ENCODE results near the gene NT5DC3. TPM values are rescaled to one million over a fixed set of nuclear protein-coding genes. Genes with fewer than 3 reads are reported as not detected.

NT5DC3 gene
- total RNA-seq, 2 experiments from 2014 or later = 4.7 to 7.5 TPM

- H2AFZ ChIP-seq (ENCODE audit: low read length) = no peak overlapping the region
- no TSS peak for BruUV-seq (replicated peaks)
- no peaks in the 10 kb centered on the region for H3K9me2 ChIP-seq (ENCODE audit: insufficient read depth, low read length)
- no peak for TF ChIP-seq CTCF (conservative IDR thresholded peaks at IDR 0.05; ENCODE audit: low read length)
- no peak for TF ChIP-seq EZH2phosphoT487 (IDR thresholded peaks at IDR 0.05; ENCODE audit: borderline replicate concordance, low read depth, low read length)
- H3K79me2 ChIP-seq (ENCODE audit: insufficient read depth, low read depth, low read length) = no peaks in the 10 kb centered on the region
- no peak for DNase-seq (ENCODE audit: low spot score)
- H3K27ac ChIP-seq (ENCODE audit: low read depth, low read length, poor library complexity, severe bottlenecking) = no peak overlapping the region
- H3K9me3 ChIP-seq (ENCODE audit: low read length) = no peaks in the 10 kb centered on the region
- H3K4me3 ChIP-seq (ENCODE audit: low read depth, low read length, poor library complexity, severe bottlenecking) = no peak overlapping the region
- ChIA-PET POLR2A (no interaction called here), CTCF (ENCODE audit: unreplicated experiment) (no interaction called here)
- H4K20me1 ChIP-seq (ENCODE audit: insufficient read depth, low read length) = no peaks in the 10 kb centered on the region
- peaks cover 13% of the 10 kb centered on the region; the same call in 1 of the 2 replicates for H3K36me3 ChIP-seq (ENCODE audit: insufficient read depth, low read length)
- intact Hi-C loops (cut with micrococcal nuclease; ENCODE audit: unreplicated experiment) = no loop called here
- no peak overlapping the region for H3K4me2 ChIP-seq (ENCODE audit: low read length)
- no peaks in the 10 kb centered on the region for H3K4me1 ChIP-seq (ENCODE audit: insufficient read depth, low read length, poor library complexity, severe bottlenecking)
Observed at GRCh38 chr12:103780093-103780440, 61.0 kb downstream of the NT5DC3 start.

- Histone ChIP-seq H3K79me2 (ENCODE audit: insufficient read depth, low read depth, low read length) (no peaks in the 10 kb centered on the region), H3K4me1 (ENCODE audit: insufficient read depth, low read length, poor library complexity, severe bottlenecking) (no peaks in the 10 kb centered on the region), H3K9me3 (ENCODE audit: low read length) (no peaks in the 10 kb centered on the region), H3K36me3 (ENCODE audit: insufficient read depth, low read length) (peaks cover 13% of the 10 kb centered on the region; the same call in 1 of the 2 replicates), H3K4me2 (ENCODE audit: low read length) (no peak overlapping the region), H4K20me1 (ENCODE audit: insufficient read depth, low read length) (no peaks in the 10 kb centered on the region), H3K9me2 (ENCODE audit: insufficient read depth, low read length) (no peaks in the 10 kb centered on the region), H3K27ac (ENCODE audit: low read depth, low read length, poor library complexity, severe bottlenecking) (no peak overlapping the region), H3K4me3 (ENCODE audit: low read depth, low read length, poor library complexity, severe bottlenecking) (no peak overlapping the region), H2AFZ (ENCODE audit: low read length) (no peak overlapping the region)
- ChIA-PET POLR2A (no interaction called here), CTCF (ENCODE audit: unreplicated experiment) (no interaction called here)
- TF ChIP-seq EZH2phosphoT487 (IDR thresholded peaks at IDR 0.05; ENCODE audit: borderline replicate concordance, low read depth, low read length) = no peak
- TF ChIP-seq CTCF (conservative IDR thresholded peaks at IDR 0.05; ENCODE audit: low read length) = no peak
- no peak for DNase-seq (ENCODE audit: low spot score)
- intact Hi-C loops (cut with micrococcal nuclease; ENCODE audit: unreplicated experiment) = no loop called here
- no TSS peak for BruUV-seq (replicated peaks)
Observed at GRCh38 chr12:103779410-103780092, 61.5 kb downstream of the NT5DC3 start.

GRCh38 chr12:103778781-103779180, 62.3 kb downstream of the NT5DC3 start:
- no peaks in the 10 kb centered on the region for H3K4me1 ChIP-seq (ENCODE audit: insufficient read depth, low read length, poor library complexity, severe bottlenecking)
- no peak for TF ChIP-seq CTCF (conservative IDR thresholded peaks at IDR 0.05; ENCODE audit: low read length)
- TF ChIP-seq EZH2phosphoT487 (IDR thresholded peaks at IDR 0.05; ENCODE audit: borderline replicate concordance, low read depth, low read length) = no peak
- H2AFZ ChIP-seq (ENCODE audit: low read length) = no peak overlapping the region
- no peak for DNase-seq (ENCODE audit: low spot score)
- no peaks in the 10 kb centered on the region for H3K9me3 ChIP-seq (ENCODE audit: low read length)
- POLR2A ChIA-PET = no interaction called here
- intact Hi-C loops (cut with micrococcal nuclease; ENCODE audit: unreplicated experiment) = no loop called here
- H3K4me3 ChIP-seq (ENCODE audit: low read depth, low read length, poor library complexity, severe bottlenecking) = no peak overlapping the region
- H3K27ac ChIP-seq (ENCODE audit: low read depth, low read length, poor library complexity, severe bottlenecking) = no peak overlapping the region
- CTCF ChIA-PET (ENCODE audit: unreplicated experiment) = no interaction called here
- no TSS peak for BruUV-seq (replicated peaks)
- H3K4me2 ChIP-seq (ENCODE audit: low read length) = no peak overlapping the region
- no peaks in the 10 kb centered on the region for H3K9me2 ChIP-seq (ENCODE audit: insufficient read depth, low read length)
- no peaks in the 10 kb centered on the region for H3K79me2 ChIP-seq (ENCODE audit: insufficient read depth, low read depth, low read length)
- peaks cover 10% of the 10 kb centered on the region; the same call in 1 of the 2 replicates for H3K36me3 ChIP-seq (ENCODE audit: insufficient read depth, low read length)
- no peaks in the 10 kb centered on the region for H4K20me1 ChIP-seq (ENCODE audit: insufficient read depth, low read length)

All from OCI-LY7 (cell line).